ENCODE measurements around the gene C2orf42.

DNA sequence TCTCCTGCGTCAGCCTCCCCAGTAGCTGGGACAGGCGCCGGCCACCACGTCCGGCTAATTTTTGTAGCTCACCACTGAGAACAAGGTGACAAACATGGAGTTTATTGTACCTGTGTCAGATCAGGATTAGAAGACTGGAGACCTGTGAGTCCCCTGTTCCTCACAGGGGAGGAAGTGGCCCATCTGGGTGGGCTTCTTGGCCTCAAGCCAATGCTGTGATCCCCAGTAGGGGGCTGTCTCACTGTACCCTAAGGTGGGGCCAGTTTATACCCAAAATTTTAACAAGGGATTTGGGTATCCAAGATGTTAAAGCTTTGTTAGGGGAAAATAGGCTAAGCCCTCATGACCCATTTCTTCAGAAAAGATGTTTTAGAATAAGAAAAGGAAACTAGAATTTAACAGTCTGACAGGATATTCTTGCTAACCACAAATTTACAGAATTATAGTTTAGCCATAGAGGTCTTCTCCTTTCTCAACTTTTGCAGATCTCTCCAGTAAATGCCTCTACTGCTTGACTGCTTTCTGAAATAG is 87.2 kb downstream of the C2orf42 start:
- TF ChIP-seq FOXK2 (IDR thresholded peaks at IDR 0.05) (no peak), CTBP1 (IDR thresholded peaks at IDR 0.05; ENCODE audit: borderline replicate concordance) (no peak), FOXM1 (IDR thresholded peaks at IDR 0.05; ENCODE audit: borderline replicate concordance) (no peak), ZNF384 (IDR thresholded peaks at IDR 0.05) (no peak), BHLHE40 (IDR thresholded peaks at IDR 0.05; ENCODE audit: borderline replicate concordance) (no peak)

Measured in HEK293T (cell line).